Panc1 (cell line): ENCODE results near the gene CCDC157. TPM values are rescaled to one million over a fixed set of nuclear protein-coding genes. Genes with fewer than 3 reads are reported as not detected.

Experiments
- ATAC-seq: fragments of 200-7000 bp; cut with Tn5 transposase; 2 replicates; pipeline ENCODE4 v1.9.1; 2020; ENCODE audit warnings: mild to moderate bottlenecking, moderate library complexity
- BruUV-seq: library from RNA; stranded (reverse); fragments of 400-500 nt; replicated peaks from 2 replicates; lab custom pipeline; 2021; lab: Mats Ljungman, UMichigan
- CTCF ChIA-PET: fragments of 300-600 bp; sonication (Branson Sonifier 250); formaldehyde crosslinking; loops from one replicate; lab custom pipeline; 2022; ENCODE audit warnings: antibody characterized with exemption; lab: Charles Lee
- POLR2A ChIA-PET: fragments of 300-600 bp; sonication (Branson Sonifier 250); formaldehyde crosslinking; loops from one replicate; lab custom pipeline; 2022; ENCODE audit warnings: antibody characterized with exemption; lab: Charles Lee
- DNase-seq: peaks from one replicate; pipeline ENCODE4 v3.0.0-alpha.2; 2010; ENCODE audit warnings: low read depth, low spot score
- H3K27ac ChIP-seq: 2 replicates; pipeline ENCODE4 v1.5.1; 2011; ENCODE audit warnings: mild to moderate bottlenecking, low read length, inconsistent platforms
- H3K27me3 ChIP-seq: fragments of 200-500 bp; sonication (Bioruptor generic); 2 replicates; pipeline ENCODE4 v1.6.0; 2014; ENCODE audit warnings: low read length, inconsistent platforms; ENCODE audit not compliant: control insufficient read depth, insufficient read depth
- H3K36me3 ChIP-seq: fragments of 200-500 bp; sonication (Bioruptor generic); 2 replicates; pipeline ENCODE4 v1.5.1; 2014; ENCODE audit warnings: inconsistent platforms, mild to moderate bottlenecking, low read length, moderate library complexity; ENCODE audit not compliant: control insufficient read depth, insufficient read depth
- H3K4me1 ChIP-seq: 2 replicates; pipeline ENCODE4 v1.5.1; 2011; ENCODE audit warnings: inconsistent platforms, mild to moderate bottlenecking, low read length, moderate library complexity; ENCODE audit not compliant: control insufficient read depth, insufficient read depth
- H3K4me3 ChIP-seq, 2 experiments: 2 replicates each; pipeline ENCODE4 v1.5.1; 2011 to 2012; ENCODE audit warnings: low read depth in 2 of 2, low read length in 2 of 2, mild to moderate bottlenecking in 2 of 2, inconsistent platforms in 1 of 2, moderate library complexity in 1 of 2
- H3K9me3 ChIP-seq: fragments of 200-500 bp; sonication (Bioruptor generic); 2 replicates; pipeline ENCODE4 v1.5.1; 2014; ENCODE audit warnings: low read depth, mild to moderate bottlenecking, inconsistent platforms, low read length, moderate library complexity; ENCODE audit not compliant: control insufficient read depth, insufficient read depth
- CTCF ChIP-seq: fragments of 450-650 bp; IDR thresholded peaks from 2 replicates; pipeline ENCODE4 v1.5.1; 2017; ENCODE audit warnings: mild to moderate bottlenecking
- POLR2AphosphoS5 ChIP-seq: IDR thresholded peaks from 2 replicates; pipeline ENCODE4 v1.6.1; 2012; ENCODE audit warnings: mild to moderate bottlenecking, low read depth, low read length, moderate library complexity
- SIN3A ChIP-seq: IDR thresholded peaks from 2 replicates; pipeline ENCODE4 v1.6.1; 2012; ENCODE audit warnings: low read depth, mild to moderate bottlenecking, low read length, moderate library complexity, borderline replicate concordance; ENCODE audit not compliant: insufficient read depth
- TCF7L2 ChIP-seq: IDR thresholded peaks from 2 replicates; pipeline ENCODE4 v1.6.1; 2011; ENCODE audit warnings: mild to moderate bottlenecking, low read depth, low read length, inconsistent platforms
- in situ Hi-C: cut with HindIII; loops from 2 replicates; pipeline ENCODE4 v1.10.0; 2016; ENCODE audit warnings: low sequenced_read_pairs, low pct_unique_long_range_greater_than_20kb
- intact Hi-C: fragments of 100-400 bp; cut with micrococcal nuclease; formaldehyde crosslinking; loops from one replicate; pipeline ENCODE4 v1.10.0; 2022; ENCODE audit not compliant: unreplicated experiment
- total RNA-seq: library from RNA; stranded (reverse); gene quantifications from one replicate; pipeline ENCODE4 v1.2.1, GENCODE V29; 2021; ENCODE audit not compliant: unreplicated experiment
- TF ChIP-seq, protein P1 (sequence below), 2 experiments: IDR thresholded peaks; 2 replicates each; pipeline ENCODE4 v1.6.1; 2011 to 2012; ENCODE audit warnings: low read depth in 2 of 2, control low read depth in 1 of 2, low read length in 1 of 2, mild to moderate bottlenecking in 1 of 2, moderate library complexity in 1 of 2; ENCODE audit not compliant: insufficient read depth in 1 of 2

The CCDC157 gene
- total RNA-seq, 1 experiment from 2014 or later = 2.1 TPM

DNA sequence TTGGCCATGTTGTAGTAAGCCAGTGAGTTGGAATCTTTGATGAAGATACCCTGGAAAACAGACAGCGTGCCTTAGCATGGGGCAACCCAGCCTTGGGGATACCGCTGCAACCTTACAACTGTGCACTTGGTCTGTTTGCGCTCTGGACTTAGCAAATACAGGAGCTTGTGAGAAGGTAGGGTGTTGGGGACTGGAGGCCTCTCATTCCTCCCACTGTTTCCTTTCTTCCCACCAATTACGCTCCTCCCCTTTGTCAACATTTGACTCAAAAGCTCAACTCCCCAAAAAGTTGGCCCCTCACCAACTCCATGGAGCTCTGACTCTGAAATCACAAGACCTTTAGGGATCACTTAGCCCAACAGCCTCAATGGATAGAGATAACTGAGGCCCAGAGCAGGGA lies 22.2 kb upstream of the CCDC157 start:
- no peak for ATAC-seq
- DNase-seq = no peak
- H3K4me1 ChIP-seq = no peaks in the 10 kb centered on the region
- ChIA-PET POLR2A (interaction anchor here (0.7 kb wide), 1 partner anchor 22 kb away, joined by 3 read pairs; the partner anchor contains the start of genes CCDC157 and SF3A1), CTCF (no interaction called here)
- no peaks in the 10 kb centered on the region for H3K27me3 ChIP-seq
- intact Hi-C loops = no loop called here
- peaks cover 3% of the 10 kb centered on the region for H3K36me3 ChIP-seq
- no peaks in the 10 kb centered on the region for H3K9me3 ChIP-seq
- no peak overlapping the region for H3K27ac ChIP-seq
- no peak for TF ChIP-seq SIN3A
- TF ChIP-seq POLR2AphosphoS5 = no peak
- TF ChIP-seq, protein P1, sequence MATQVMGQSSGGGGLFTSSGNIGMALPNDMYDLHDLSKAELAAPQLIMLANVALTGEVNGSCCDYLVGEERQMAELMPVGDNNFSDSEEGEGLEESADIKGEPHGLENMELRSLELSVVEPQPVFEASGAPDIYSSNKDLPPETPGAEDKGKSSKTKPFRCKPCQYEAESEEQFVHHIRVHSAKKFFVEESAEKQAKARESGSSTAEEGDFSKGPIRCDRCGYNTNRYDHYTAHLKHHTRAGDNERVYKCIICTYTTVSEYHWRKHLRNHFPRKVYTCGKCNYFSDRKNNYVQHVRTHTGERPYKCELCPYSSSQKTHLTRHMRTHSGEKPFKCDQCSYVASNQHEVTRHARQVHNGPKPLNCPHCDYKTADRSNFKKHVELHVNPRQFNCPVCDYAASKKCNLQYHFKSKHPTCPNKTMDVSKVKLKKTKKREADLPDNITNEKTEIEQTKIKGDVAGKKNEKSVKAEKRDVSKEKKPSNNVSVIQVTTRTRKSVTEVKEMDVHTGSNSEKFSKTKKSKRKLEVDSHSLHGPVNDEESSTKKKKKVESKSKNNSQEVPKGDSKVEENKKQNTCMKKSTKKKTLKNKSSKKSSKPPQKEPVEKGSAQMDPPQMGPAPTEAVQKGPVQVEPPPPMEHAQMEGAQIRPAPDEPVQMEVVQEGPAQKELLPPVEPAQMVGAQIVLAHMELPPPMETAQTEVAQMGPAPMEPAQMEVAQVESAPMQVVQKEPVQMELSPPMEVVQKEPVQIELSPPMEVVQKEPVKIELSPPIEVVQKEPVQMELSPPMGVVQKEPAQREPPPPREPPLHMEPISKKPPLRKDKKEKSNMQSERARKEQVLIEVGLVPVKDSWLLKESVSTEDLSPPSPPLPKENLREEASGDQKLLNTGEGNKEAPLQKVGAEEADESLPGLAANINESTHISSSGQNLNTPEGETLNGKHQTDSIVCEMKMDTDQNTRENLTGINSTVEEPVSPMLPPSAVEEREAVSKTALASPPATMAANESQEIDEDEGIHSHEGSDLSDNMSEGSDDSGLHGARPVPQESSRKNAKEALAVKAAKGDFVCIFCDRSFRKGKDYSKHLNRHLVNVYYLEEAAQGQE (IDR thresholded peaks at IDR 0.05; ENCODE audit: insufficient read depth in 1 of 2, low read depth in 2 of 2, low read length in 1 of 2) = no peak
- no peak for TF ChIP-seq CTCF
- TF ChIP-seq TCF7L2 = no peak
- H3K4me3 ChIP-seq = no peak overlapping the region
- no TSS peak for BruUV-seq
- in situ Hi-C loops = no loop called here

DNA sequence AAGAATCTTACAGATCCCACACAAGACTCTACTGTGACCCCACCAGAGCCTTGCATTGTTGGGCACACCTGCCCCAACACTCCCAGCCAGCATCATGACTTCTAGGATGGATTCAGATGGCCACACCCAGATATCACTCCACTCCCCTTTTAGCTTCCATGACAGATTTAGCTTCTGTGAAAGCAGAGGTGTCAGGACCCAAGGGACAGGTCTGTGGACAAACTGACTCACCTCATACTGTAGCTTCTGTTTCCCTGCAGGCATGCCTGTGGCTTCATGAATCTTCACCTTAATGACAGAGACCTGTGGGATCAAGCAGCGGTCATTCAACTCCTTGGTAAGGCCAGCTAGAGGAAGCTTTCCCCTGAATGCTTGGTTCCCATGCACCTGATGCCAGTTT lies 21.6 kb upstream of the CCDC157 start:
- Histone ChIP-seq H3K4me1 (no peaks in the 10 kb centered on the region), H3K27ac (no peak overlapping the region), H3K4me3 (no peak overlapping the region), H3K27me3 (no peaks in the 10 kb centered on the region), H3K36me3 (peaks cover 3% of the 10 kb centered on the region), H3K9me3 (no peaks in the 10 kb centered on the region)
- no peak for TF ChIP-seq POLR2AphosphoS5
- no peak for TF ChIP-seq SIN3A
- TF ChIP-seq CTCF = no peak
- TF ChIP-seq TCF7L2 = no peak
- TF ChIP-seq, protein P1 (IDR thresholded peaks at IDR 0.05; ENCODE audit: insufficient read depth in 1 of 2, low read depth in 2 of 2, low read length in 1 of 2) = no peak
- in situ Hi-C loops (no loop called here), intact Hi-C loops (no loop called here)
- ATAC-seq = no peak
- ChIA-PET CTCF (no interaction called here), POLR2A (interaction anchor here (0.7 kb wide), 1 partner anchor 22 kb away, joined by 3 read pairs; the partner anchor contains the start of genes CCDC157 and SF3A1)
- no peak for DNase-seq
- no TSS peak for BruUV-seq
